Neutrophil (primary cell): ENCODE results near the gene TMEM116.
A peak's percentile ranks its signal among the peaks of the same experiment; 100 is the strongest.
"Not testable (repeated sequence)": the region's sequence is repeated elsewhere in the genome, so short reads cannot be mapped to it uniquely, and the experiment has no call there.

ENCODE experiments used
- H3K27ac ChIP-seq: fragments of 200-600 bp; sonication (generic); 2 replicates; pipeline ENCODE4 v1.5.1; 2016; ENCODE audit warnings: mild to moderate bottlenecking, moderate library complexity
- H3K27me3 ChIP-seq: fragments of 200-600 bp; sonication (generic); 2 replicates; pipeline ENCODE4 v1.6.0; 2016; ENCODE audit warnings: mild to moderate bottlenecking
- H3K36me3 ChIP-seq: fragments of 200-600 bp; sonication (generic); 2 replicates; pipeline ENCODE4 v1.5.1; 2017
- H3K4me1 ChIP-seq, 2 experiments: fragments of 200-600 bp in 1 of 2; sonication (generic) in 1 of 2; 1 replicate in 1 of 2; 2 replicates in 1 of 2; pipeline versions ENCODE4 v1.5.1 to v1.6.1; 2013 to 2016; ENCODE audit warnings: low read depth in 1 of 2, low read length in 1 of 2, mild to moderate bottlenecking in 1 of 2, moderate library complexity in 1 of 2; ENCODE audit not compliant: control insufficient read depth in 1 of 2, insufficient read depth in 1 of 2
- H3K4me3 ChIP-seq, 2 experiments: fragments of 200-600 bp in 1 of 2; sonication (generic) in 1 of 2; 1 replicate in 1 of 2; 2 replicates in 1 of 2; pipeline ENCODE4 v1.5.1; 2013 to 2016; ENCODE audit warnings: low read depth in 1 of 2, low read length in 1 of 2, mild to moderate bottlenecking in 1 of 2, moderate library complexity in 1 of 2
- H3K9me3 ChIP-seq: fragments of 200-600 bp; sonication (generic); 2 replicates; pipeline ENCODE4 v1.5.1; 2016
- TF ChIP-seq, protein P1 (sequence below): fragments of 200-600 bp; sonication (generic); IDR thresholded peaks from 2 replicates; pipeline ENCODE4 v1.5.1; 2016; ENCODE audit warnings: antibody characterized with exemption

The TMEM116 gene

DNA sequence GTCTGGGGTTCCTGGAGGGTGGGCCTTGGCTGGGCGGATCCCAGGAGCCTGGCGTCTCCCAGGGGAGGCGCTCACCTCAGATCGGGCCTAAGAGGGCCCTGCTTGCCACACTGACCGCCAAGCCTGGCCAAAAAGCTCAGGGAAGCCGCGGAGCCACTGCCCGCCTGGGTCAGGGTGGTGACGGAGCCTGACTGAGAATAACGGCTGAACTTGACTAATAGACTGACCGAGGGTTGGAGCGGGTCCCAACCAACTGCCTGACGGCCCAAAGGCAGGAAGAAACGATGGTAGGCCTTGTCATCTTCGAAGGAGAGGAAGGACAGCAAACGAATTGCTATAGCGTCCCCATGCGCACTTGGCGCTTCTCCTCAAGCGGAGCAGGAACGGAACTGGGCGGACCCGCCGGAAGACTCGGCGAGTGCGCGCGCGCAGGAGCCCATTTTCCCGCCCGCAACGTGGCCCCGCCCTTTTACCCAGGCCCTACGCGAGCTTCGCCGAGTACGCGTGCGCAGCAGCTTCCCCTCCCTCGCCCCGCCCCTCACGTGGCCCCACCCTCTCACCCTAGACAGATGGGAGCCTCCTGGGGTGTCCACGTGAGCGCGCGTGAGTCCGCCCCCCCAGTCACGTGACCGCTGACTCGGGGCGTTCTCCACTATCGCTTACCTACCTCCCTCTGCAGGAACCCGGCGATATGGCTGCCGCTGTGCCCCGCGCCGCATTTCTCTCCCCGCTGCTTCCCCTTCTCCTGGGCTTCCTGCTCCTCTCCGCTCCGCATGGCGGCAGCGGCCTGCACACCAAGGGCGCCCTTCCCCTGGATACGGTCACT lies at the start of gene TMEM116, which contains the start of gene ERP29:
Gene TMEM116 (minus strand): TSS at position 391 of the 826 bp plus-strand sequence. CDS start 7,895 bp downstream, outside the sequence.
Gene ERP29 (plus strand): TSS at position 652 of the 826 bp plus-strand sequence. CDS start 40 bp downstream, at position 692.
- Histone ChIP-seq H3K27me3 (no peaks in the 10 kb centered on the region), H3K36me3 (no peaks in the 10 kb centered on the region), H3K27ac (peak within 1 kb of the TSS; percentile 87), H3K4me3 (peak within 1 kb of the TSS; percentile 89 to 90), H3K9me3 (no peaks in the 10 kb centered on the region), H3K4me1 (peaks cover 43 to 46% of the 10 kb centered on the region in 2 experiments)
- TF ChIP-seq, protein P1, sequence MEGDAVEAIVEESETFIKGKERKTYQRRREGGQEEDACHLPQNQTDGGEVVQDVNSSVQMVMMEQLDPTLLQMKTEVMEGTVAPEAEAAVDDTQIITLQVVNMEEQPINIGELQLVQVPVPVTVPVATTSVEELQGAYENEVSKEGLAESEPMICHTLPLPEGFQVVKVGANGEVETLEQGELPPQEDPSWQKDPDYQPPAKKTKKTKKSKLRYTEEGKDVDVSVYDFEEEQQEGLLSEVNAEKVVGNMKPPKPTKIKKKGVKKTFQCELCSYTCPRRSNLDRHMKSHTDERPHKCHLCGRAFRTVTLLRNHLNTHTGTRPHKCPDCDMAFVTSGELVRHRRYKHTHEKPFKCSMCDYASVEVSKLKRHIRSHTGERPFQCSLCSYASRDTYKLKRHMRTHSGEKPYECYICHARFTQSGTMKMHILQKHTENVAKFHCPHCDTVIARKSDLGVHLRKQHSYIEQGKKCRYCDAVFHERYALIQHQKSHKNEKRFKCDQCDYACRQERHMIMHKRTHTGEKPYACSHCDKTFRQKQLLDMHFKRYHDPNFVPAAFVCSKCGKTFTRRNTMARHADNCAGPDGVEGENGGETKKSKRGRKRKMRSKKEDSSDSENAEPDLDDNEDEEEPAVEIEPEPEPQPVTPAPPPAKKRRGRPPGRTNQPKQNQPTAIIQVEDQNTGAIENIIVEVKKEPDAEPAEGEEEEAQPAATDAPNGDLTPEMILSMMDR = peak; percentile 96

GRCh38 chr12:112061137-112061536 lies 48.2 kb upstream of the TMEM116 start:
- TF ChIP-seq, protein P1 = no peak
- Histone ChIP-seq H3K27me3 (no peaks in the 10 kb centered on the region), H3K4me1 (peaks cover 0 to 3% of the 10 kb centered on the region in 2 experiments), H3K9me3 (no peaks in the 10 kb centered on the region), H3K4me3 (no peak overlapping the region), H3K27ac (no peak overlapping the region), H3K36me3 (peaks cover 30% of the 10 kb centered on the region)

DNA sequence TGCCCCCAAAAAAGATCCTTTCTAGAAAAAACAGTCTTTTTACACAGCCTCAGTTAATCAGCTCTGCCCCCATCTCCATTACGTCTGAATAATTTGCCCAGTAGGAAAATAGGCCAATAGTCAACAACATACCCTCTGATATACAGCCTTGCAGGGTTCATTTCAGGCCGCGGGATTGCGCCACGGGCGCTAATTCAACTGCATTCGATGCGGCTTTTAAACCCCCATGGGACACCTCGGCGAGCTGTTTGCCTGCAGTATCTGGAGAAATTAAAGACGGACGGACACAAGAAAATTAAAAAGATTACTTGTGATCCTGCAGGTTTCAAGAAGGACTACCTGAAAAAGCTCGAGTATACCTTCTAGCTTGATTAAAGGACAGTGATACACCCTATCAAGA lies 36.4 kb upstream of the TMEM116 start:
- H3K36me3 ChIP-seq = peaks cover 28% of the 10 kb centered on the region
- TF ChIP-seq, protein P1 = no peak
- no peak overlapping the region for H3K4me3 ChIP-seq
- no peak overlapping the region for H3K27ac ChIP-seq
- H3K9me3 ChIP-seq = no peaks in the 10 kb centered on the region
- no peaks in the 10 kb centered on the region for H3K27me3 ChIP-seq
- peaks cover 8 to 9% of the 10 kb centered on the region in 2 experiments for H3K4me1 ChIP-seq

GRCh38 chr12:112046003-112046402 lies 33.0 kb upstream of the TMEM116 start:
- H3K27me3 ChIP-seq = no peaks in the 10 kb centered on the region
- H3K4me1 ChIP-seq = peaks cover 8 to 9% of the 10 kb centered on the region in 2 experiments
- H3K27ac ChIP-seq = no peak overlapping the region
- no peak overlapping the region for H3K4me3 ChIP-seq
- H3K36me3 ChIP-seq = peaks cover 24% of the 10 kb centered on the region
- H3K9me3 ChIP-seq = no peaks in the 10 kb centered on the region
- TF ChIP-seq, protein P1 = no peak

GRCh38 chr12:112036614-112037013 lies 23.6 kb upstream of the TMEM116 start:
- H3K36me3 ChIP-seq = peaks cover 48% of the 10 kb centered on the region
- H3K4me1 ChIP-seq, H3K9me3 ChIP-seq, H3K4me3 ChIP-seq, H3K27me3 ChIP-seq, H3K27ac ChIP-seq: not testable (repeated sequence)

- H3K4me1 ChIP-seq = no peaks in the 10 kb centered on the region
- peaks cover 37% of the 10 kb centered on the region for H3K36me3 ChIP-seq
- no peaks in the 10 kb centered on the region for H3K9me3 ChIP-seq
- H3K27me3 ChIP-seq = no peaks in the 10 kb centered on the region
- TF ChIP-seq, protein P1 = no peak
- H3K27ac ChIP-seq = no peak overlapping the region
- no peak overlapping the region for H3K4me3 ChIP-seq
These were observed 22.3 kb upstream of the TMEM116 start for GRCh38 chr12:112035219-112035785.
